A375 (cell line): ENCODE measurements around the gene DHX8. TPM values are rescaled to one million over a fixed set of nuclear protein-coding genes. Genes with fewer than 3 reads are reported as not detected.

Source experiments
- small RNA-seq: library from RNA; depleted of rRNA; stranded (forward); fragments of <200 nt; gene quantifications from one replicate; pipeline ENCODE3, GENCODE V24; 2014
- total RNA-seq: library from RNA; depleted of rRNA; stranded (reverse); fragments of >200 nt; shearing (Covaris generic); gene quantifications from 2 replicates; pipeline ENCODE4 v1.2.3, GENCODE V29; 2014; rRNA removed

DHX8 gene
- total RNA-seq = 62.0 and 67.4 TPM in 2 replicates

DNA sequence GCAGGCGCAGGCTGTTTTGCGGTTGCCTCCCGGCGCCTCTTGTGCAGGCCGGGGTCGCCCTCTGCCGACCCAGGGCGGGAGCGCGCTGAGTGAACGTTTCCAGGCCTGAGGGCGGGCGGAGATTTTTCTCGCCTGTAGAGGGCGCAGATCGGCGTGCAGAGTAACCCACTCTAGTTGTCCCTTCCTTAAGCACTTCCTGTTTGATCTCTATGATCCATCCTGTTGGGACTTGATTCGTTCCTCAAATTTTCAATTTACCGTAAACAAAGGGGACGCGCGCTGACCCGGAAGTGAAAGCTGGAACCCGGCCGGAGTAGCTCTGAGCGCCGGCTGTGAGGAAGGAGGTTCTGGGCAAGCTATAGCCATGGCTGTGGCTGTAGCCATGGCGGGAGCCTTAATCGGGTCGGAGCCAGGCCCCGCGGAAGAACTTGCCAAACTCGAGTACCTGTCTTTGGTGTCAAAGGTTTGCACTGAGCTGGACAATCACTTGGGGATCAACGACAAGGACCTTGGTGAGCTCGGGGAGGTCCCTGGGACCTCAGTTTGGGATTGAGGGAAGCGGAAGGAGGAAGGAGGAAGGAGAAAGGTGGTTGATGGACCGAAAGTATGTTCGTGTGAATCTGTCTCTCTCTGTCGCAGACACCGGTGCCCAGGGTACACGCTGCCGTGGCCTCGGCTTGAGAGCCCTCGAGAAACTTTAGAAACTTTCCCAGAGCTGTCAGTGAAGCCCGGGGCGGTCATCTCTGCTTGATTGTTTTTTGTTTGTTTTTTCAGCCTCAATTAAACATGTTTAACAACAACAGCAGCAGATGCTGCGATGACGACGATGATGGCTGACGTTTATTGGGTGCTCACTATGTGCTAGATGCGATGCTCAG, at the start of gene DHX8:
Gene DHX8, plus strand, starts transcription at position 302 of the 878 bp plus-strand sequence. Its CDS starts 63 bp downstream, at position 365.

DNA sequence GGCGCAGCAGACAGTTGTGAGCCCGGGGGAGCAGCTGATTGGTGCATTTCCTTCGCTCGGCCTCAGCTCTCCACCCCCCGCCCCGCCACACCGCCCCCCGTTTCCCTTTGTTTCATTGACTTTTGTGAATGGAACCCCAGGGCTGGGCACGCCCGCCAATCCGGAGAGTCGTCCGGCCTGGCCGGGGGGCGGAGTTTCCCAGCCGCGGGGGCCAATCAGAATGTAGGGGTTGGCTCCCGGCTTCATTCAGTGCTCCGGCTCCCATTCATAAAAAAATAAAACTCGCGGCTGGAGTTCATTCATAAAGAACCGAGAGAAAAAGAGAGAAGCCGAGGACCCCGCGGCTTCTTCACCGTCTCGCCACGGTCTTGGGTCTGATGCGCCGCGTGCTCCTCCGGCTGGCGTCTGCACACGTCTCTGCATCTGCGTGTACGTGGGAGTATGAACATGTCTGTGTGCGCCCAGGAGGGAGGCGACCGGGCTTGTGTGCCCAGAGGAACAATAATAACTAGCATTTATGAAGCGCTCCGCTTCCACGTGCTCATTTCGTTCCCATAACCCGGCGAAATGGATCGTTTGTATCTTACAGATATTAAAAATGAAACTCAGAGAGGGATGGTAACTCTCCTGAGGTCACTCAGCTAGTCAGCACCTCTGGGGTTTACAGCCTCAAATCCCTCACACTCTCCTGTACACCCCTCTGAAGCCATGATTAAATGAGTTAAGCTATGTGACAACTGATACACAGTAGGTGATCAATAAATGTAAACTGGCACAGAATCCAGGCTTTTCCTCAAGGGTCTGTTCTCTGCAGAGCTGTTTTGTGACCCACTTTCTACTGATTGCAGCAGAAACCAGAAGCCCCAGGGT, 62.8 kb downstream of the DHX8 start, which contains the start of gene ETV4:
Gene ETV4, minus strand, starts transcription at position 22 of the 870 bp plus-strand sequence. CDS start 723 bp downstream, outside the sequence.

Small RNA genes within 50 kb of the gene (small RNA-seq; reads per million reads assigned to genes)
- gene RNU6-406P = not detected
- not detected for gene RNU6-971P

Other genes starting within 250 kb of the DHX8 start
- not detected in 2 replicates for gene RNU2-1, start 250.0 kb upstream of the DHX8 start, total RNA-seq
- gene ARL4D, start 85.0 kb upstream of the DHX8 start, total RNA-seq = 16.9 and 22.3 TPM in 2 replicates
- 139 and 158 TPM in 2 replicates for gene ETV4, start 62.4 kb downstream of the DHX8 start, total RNA-seq
- not detected in 2 replicates for gene MEOX1, start 177.9 kb downstream of the DHX8 start, total RNA-seq